Measurements from ENCODE around the gene FLOT1.
A peak's percentile ranks its signal among the peaks of the same experiment; 100 is the strongest.

GRCh38 chr6:30719791-30720737 lies 22.4 kb downstream of the FLOT1 start, which contains the start of gene TUBB:
- TF ChIP-seq, protein P1, sequence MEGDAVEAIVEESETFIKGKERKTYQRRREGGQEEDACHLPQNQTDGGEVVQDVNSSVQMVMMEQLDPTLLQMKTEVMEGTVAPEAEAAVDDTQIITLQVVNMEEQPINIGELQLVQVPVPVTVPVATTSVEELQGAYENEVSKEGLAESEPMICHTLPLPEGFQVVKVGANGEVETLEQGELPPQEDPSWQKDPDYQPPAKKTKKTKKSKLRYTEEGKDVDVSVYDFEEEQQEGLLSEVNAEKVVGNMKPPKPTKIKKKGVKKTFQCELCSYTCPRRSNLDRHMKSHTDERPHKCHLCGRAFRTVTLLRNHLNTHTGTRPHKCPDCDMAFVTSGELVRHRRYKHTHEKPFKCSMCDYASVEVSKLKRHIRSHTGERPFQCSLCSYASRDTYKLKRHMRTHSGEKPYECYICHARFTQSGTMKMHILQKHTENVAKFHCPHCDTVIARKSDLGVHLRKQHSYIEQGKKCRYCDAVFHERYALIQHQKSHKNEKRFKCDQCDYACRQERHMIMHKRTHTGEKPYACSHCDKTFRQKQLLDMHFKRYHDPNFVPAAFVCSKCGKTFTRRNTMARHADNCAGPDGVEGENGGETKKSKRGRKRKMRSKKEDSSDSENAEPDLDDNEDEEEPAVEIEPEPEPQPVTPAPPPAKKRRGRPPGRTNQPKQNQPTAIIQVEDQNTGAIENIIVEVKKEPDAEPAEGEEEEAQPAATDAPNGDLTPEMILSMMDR (IDR thresholded peaks at IDR 0.05) = peak in 2 of 3 experiments; percentile 21 to 22
- TF ChIP-seq POLR2AphosphoS5 (IDR thresholded peaks at IDR 0.05) = peak; percentile 90 to 99

All from esophagus muscularis mucosa (tissue), 3 donors.